SK-N-SH (cell line): ENCODE measurements around the gene NDUFAF8. TPM values are rescaled to one million over a fixed set of nuclear protein-coding genes. Genes with fewer than 3 reads are reported as not detected.

Experiments used
- CTCF ChIA-PET: fragments of 300-600, 350-600 bp; formaldehyde crosslinking; extraction: SDS; loops from one replicate; lab custom pipeline; 2021; lab: Yijun Ruan, JAX
- POLR2A ChIA-PET: fragments of 350-600 bp; sonication (Branson Sonifier 250); formaldehyde crosslinking; extraction: SDS; loops from one replicate; lab custom pipeline; 2020; ENCODE audit warnings: antibody characterized with exemption, inconsistent platforms; lab: Yijun Ruan, JAX
- DNase-seq: peaks from one replicate; pipeline ENCODE4 v3.0.0; 2012
- H2AFZ ChIP-seq: fragments of 200-600 bp; sonication (generic); 2 replicates; pipeline ENCODE4 v1.8.1; 2016; ENCODE audit warnings: antibody characterized with exemption, mild to moderate bottlenecking, low read depth
- H3F3A ChIP-seq: fragments of 200-600 bp; sonication (generic); replicated peaks from 2 replicates; pipeline ENCODE3; 2016; ENCODE audit warnings: antibody characterized with exemption, mild to moderate bottlenecking; ENCODE audit not compliant: insufficient read depth
- H3K27ac ChIP-seq, 2 experiments: fragments of 200-500 bp in 1 of 2; fragments of 200-600 bp in 1 of 2; sonication (Bioruptor generic) in 1 of 2; sonication (generic), shearing (Covaris generic) in 1 of 2; 2 replicates each; pipeline versions ENCODE4 v1.5.1 to v1.6.1; 2014 to 2016; ENCODE audit warnings: low read depth in 2 of 2, inconsistent platforms in 1 of 2, low read length in 1 of 2, mild to moderate bottlenecking in 1 of 2, mixed read lengths in 1 of 2
- H3K27me3 ChIP-seq: fragments of 200-600 bp; sonication (generic), shearing (Covaris generic); 2 replicates; pipeline ENCODE4 v1.6.1; 2016; ENCODE audit warnings: mixed run types; ENCODE audit not compliant: insufficient read depth
- H3K36me3 ChIP-seq, 2 experiments: fragments of 200-500 bp in 1 of 2; fragments of 200-600 bp in 1 of 2; sonication (Bioruptor generic) in 1 of 2; sonication (generic) in 1 of 2; replicated peaks in 1 of 2; 2 replicates each; pipeline versions ENCODE3 to v1.5.1; 2014 to 2016; ENCODE audit warnings: low read length in 1 of 2, mild to moderate bottlenecking in 1 of 2; ENCODE audit not compliant: insufficient read depth in 2 of 2, control insufficient read depth in 1 of 2
- H3K4me1 ChIP-seq, 2 experiments: fragments of 200-500 bp in 1 of 2; fragments of 200-600 bp in 1 of 2; sonication (Bioruptor generic) in 1 of 2; sonication (generic), shearing (Covaris generic) in 1 of 2; 2 replicates each; pipeline versions ENCODE4 v1.5.1 to v1.6.1; 2014 to 2016; ENCODE audit warnings: low read depth in 1 of 2, low read length in 1 of 2, mixed run types in 1 of 2; ENCODE audit not compliant: insufficient read depth in 2 of 2, control insufficient read depth in 1 of 2
- H3K4me2 ChIP-seq: fragments of 200-600 bp; sonication (generic), shearing (Covaris generic); 2 replicates; pipeline ENCODE4 v1.6.1; 2017; ENCODE audit warnings: mixed run types
- H3K4me3 ChIP-seq, 2 experiments: fragments of 200-500 bp in 1 of 2; fragments of 200-600 bp in 1 of 2; sonication (Bioruptor generic) in 1 of 2; sonication (generic), shearing (Covaris generic) in 1 of 2; 2 replicates each; pipeline versions ENCODE4 v1.5.1 to v1.8.1; 2014 to 2016; ENCODE audit warnings: low read depth in 2 of 2, inconsistent platforms in 1 of 2, low read length in 1 of 2, mild to moderate bottlenecking in 1 of 2, mixed read lengths in 1 of 2, moderate library complexity in 1 of 2
- H3K79me2 ChIP-seq: fragments of 200-600 bp; sonication (generic); 2 replicates; pipeline ENCODE4 v1.8.1; 2017; ENCODE audit warnings: mild to moderate bottlenecking; ENCODE audit not compliant: insufficient read depth
- H3K9ac ChIP-seq: fragments of 200-600 bp; sonication (generic); 2 replicates; pipeline ENCODE4 v1.6.1; 2017; ENCODE audit warnings: mixed run types
- H3K9me2 ChIP-seq: fragments of 200-600 bp; sonication (generic); 2 replicates; pipeline ENCODE4 v1.6.1; 2017; ENCODE audit warnings: mixed run types
- H3K9me3 ChIP-seq: fragments of 200-600 bp; sonication (generic); 2 replicates; pipeline ENCODE4 v1.6.1; 2017; ENCODE audit warnings: mixed run types, mild to moderate bottlenecking, moderate library complexity
- H4K20me1 ChIP-seq: fragments of 200-600 bp; sonication (generic); 2 replicates; pipeline ENCODE4 v1.6.1; 2017; ENCODE audit warnings: mild to moderate bottlenecking, mixed run types; ENCODE audit not compliant: insufficient read depth
- EP300 ChIP-seq, 2 experiments: IDR thresholded peaks; 2 replicates each; pipeline versions ENCODE4 v1.4.0 to v1.6.1; 2012; ENCODE audit warnings: borderline replicate concordance in 1 of 2, low read depth in 1 of 2, low read length in 1 of 2
- FOSL2 ChIP-seq: IDR thresholded peaks from 2 replicates; pipeline ENCODE4 v1.4.0; 2012; ENCODE audit warnings: low read depth, mild to moderate bottlenecking, moderate library complexity, borderline replicate concordance
- FOXJ3 ChIP-seq: sonication (generic); formaldehyde crosslinking; IDR thresholded peaks from 2 replicates; pipeline ENCODE4 v1.5.1; 2020; ENCODE audit warnings: mild to moderate bottlenecking, missing genetic modification reagents
- FOXM1 ChIP-seq: IDR thresholded peaks from 2 replicates; pipeline ENCODE4 v1.4.0; 2012; ENCODE audit warnings: low read depth, mild to moderate bottlenecking
- JUND ChIP-seq: IDR thresholded peaks from 2 replicates; pipeline ENCODE4 v1.4.0; 2012
- MEF2A ChIP-seq: IDR thresholded peaks from 2 replicates; pipeline ENCODE4 v1.4.0; 2012; ENCODE audit warnings: low read depth, borderline replicate concordance
- NFIC ChIP-seq: IDR thresholded peaks from 2 replicates; pipeline ENCODE4 v1.4.0; 2012; ENCODE audit warnings: borderline replicate concordance
- PBX3 ChIP-seq: IDR thresholded peaks from 2 replicates; pipeline ENCODE4; 2012
- RCOR1 ChIP-seq: fragments of 150-350 bp; IDR thresholded peaks from 2 replicates; pipeline ENCODE4 v1.6.1; 2017; ENCODE audit warnings: antibody characterized with exemption, low read length
- REST ChIP-seq: IDR thresholded peaks from 2 replicates; pipeline ENCODE4 v1.6.1; 2012; ENCODE audit warnings: mild to moderate bottlenecking, low read depth, low read length, moderate library complexity
- RFX5 ChIP-seq: IDR thresholded peaks from 2 replicates; pipeline ENCODE4 v1.6.1; 2012; ENCODE audit warnings: mild to moderate bottlenecking, improper control_type of control experiment, low read length
- RXRA ChIP-seq: IDR thresholded peaks from 2 replicates; pipeline ENCODE4 v1.4.0; 2012; ENCODE audit warnings: low read depth, mild to moderate bottlenecking, borderline replicate concordance
- SIN3A ChIP-seq: IDR thresholded peaks from 2 replicates; pipeline ENCODE4 v1.6.1; 2012; ENCODE audit warnings: low read depth, mild to moderate bottlenecking, low read length, moderate library complexity, borderline replicate concordance
- SMC3 ChIP-seq: IDR thresholded peaks from 2 replicates; pipeline ENCODE4 v1.6.1; 2012; ENCODE audit warnings: low read depth, low read length, improper control_type of control experiment
- TAF1 ChIP-seq: IDR thresholded peaks from 2 replicates; pipeline ENCODE4 v1.6.1; 2012; ENCODE audit warnings: low read depth, mild to moderate bottlenecking, low read length, moderate library complexity, borderline replicate concordance
- TCF12 ChIP-seq: IDR thresholded peaks from 2 replicates; pipeline ENCODE4 v1.4.0; 2012
- TEAD4 ChIP-seq: IDR thresholded peaks from 2 replicates; pipeline ENCODE4 v1.4.0; 2012; ENCODE audit warnings: mild to moderate bottlenecking, borderline replicate concordance; ENCODE audit not compliant: insufficient read depth
- USF1 ChIP-seq: IDR thresholded peaks from 2 replicates; pipeline ENCODE4 v1.4.0; 2012; ENCODE audit warnings: low read depth, borderline replicate concordance
- USF2 ChIP-seq: fragments of 150-350 bp; IDR thresholded peaks from 2 replicates; pipeline ENCODE4 v1.6.1; 2017; ENCODE audit warnings: antibody characterized with exemption, low read length, low read depth, borderline replicate concordance
- WGBS: methylation state at CpG from one replicate; pipeline ENCODE4 v1.1.6; 2017; ENCODE audit warnings: low lambda C conversion rate; 5-methylcytosine and 5-hydroxymethylcytosine counted together
- polyA plus RNA-seq, 3 experiments: library from polyadenylated mRNA; depleted of rRNA; stranded (reverse); fragments of >200 nt; gene quantifications; 2 replicates each; pipeline ENCODE4 v1.2.3, GENCODE V29; 2012

NDUFAF8 gene
- polyA plus RNA-seq, 1 of the 3 experiments (the other 2 are of a cell fraction) = 229 TPM

GRCh38 chr17:81279278-81280275 is 40.5 kb downstream of the NDUFAF8 start:
- H3K27me3 ChIP-seq = no peaks in the 10 kb centered on the region
- H3K9me3 ChIP-seq = no peaks in the 10 kb centered on the region
- no peak overlapping the region for H3K9ac ChIP-seq
- H3K9me2 ChIP-seq = no peaks in the 10 kb centered on the region
- TF ChIP-seq PBX3 = no peak
- TF ChIP-seq TEAD4 = no peak
- no peak for TF ChIP-seq USF1
- TF ChIP-seq SMC3 = no peak
- no peak for TF ChIP-seq REST
- TF ChIP-seq MEF2A = no peak
- no peak for TF ChIP-seq NFIC
- TF ChIP-seq EP300 (IDR thresholded peaks at IDR 0.05; ENCODE audit: borderline replicate concordance in 1 of 2, low read depth in 1 of 2, low read length in 1 of 2) = no peak
- no peak for TF ChIP-seq FOXM1
- TF ChIP-seq TCF12 = no peak
- no peak for TF ChIP-seq FOXJ3 (CRISPR knock-in tag)
- no peak for TF ChIP-seq USF2
- no peak for TF ChIP-seq RFX5
- no peak for TF ChIP-seq TAF1
- TF ChIP-seq JUND = no peak
- TF ChIP-seq RCOR1 = no peak
- TF ChIP-seq SIN3A = no peak
- TF ChIP-seq RXRA = no peak
- TF ChIP-seq FOSL2 = no peak
- TF ChIP-seq, all 33 proteins: peak for 0
- peaks cover 15% of the 10 kb centered on the region; the same call in 1 of the 2 replicates for H4K20me1 ChIP-seq
- H3K4me2 ChIP-seq = no peak overlapping the region
- DNase-seq = no peak
- H3K79me2 ChIP-seq = peaks cover 3% of the 10 kb centered on the region; the same call in 1 of the 2 replicates
- peaks cover 21 to 56% of the 10 kb centered on the region in 2 experiments for H3K36me3 ChIP-seq
- H2AFZ ChIP-seq = no peak overlapping the region
- no peaks in the 10 kb centered on the region for H3F3A ChIP-seq
- WGBS = 95% methylated on average over 47 of the region's 50 CpGs
- ChIA-PET POLR2A (no interaction called here), CTCF (interaction anchor here (0.8 to 4.7 kb wide), 8 partner anchors 12 to 322 kb away, joined by 3 to 55 read pairs (median 4); no protein-coding TSS in a partner anchor)
- no peak overlapping the region for H3K27ac ChIP-seq
- peaks cover 0 to 21% of the 10 kb centered on the region in 2 experiments; a peak in 1 of 4 replicates for H3K4me1 ChIP-seq
- no peak overlapping the region for H3K4me3 ChIP-seq
